ENCODE results near the gene ZNF407. TPM values are rescaled to one million over a fixed set of nuclear protein-coding genes. Genes with fewer than 3 reads are reported as not detected.

The ZNF407 gene
- total RNA-seq, 1 experiment from 2014 or later = 7.6 TPM

- POLR2A ChIA-PET = no interaction called here
- H3K4me1 ChIP-seq (ENCODE audit: control insufficient read depth in 1 of 2, insufficient read depth in 2 of 2, low read length in 2 of 2) = peaks cover 3 to 9% of the 10 kb centered on the region in 2 experiments; a peak in 3 of 4 replicates
- no peak overlapping the region for H2AFZ ChIP-seq (ENCODE audit: low read depth, low read length, poor library complexity, severe bottlenecking)
Measured at GRCh38 chr18:74892066-74892627, 294.5 kb downstream of the ZNF407 start.

GRCh38 chr18:74895686-74896085 lies 298.0 kb downstream of the ZNF407 start:
- H3K9me3 ChIP-seq (ENCODE audit: control insufficient read depth in 1 of 2, insufficient read depth in 1 of 2, low read depth in 1 of 2, low read length in 2 of 2) = no peaks in the 10 kb centered on the region
- no peak overlapping the region for H3K4me3 ChIP-seq (replicated peaks in 1 of 2; ENCODE audit: low read depth in 1 of 2, low read length in 2 of 2)
- H3K36me3 ChIP-seq (ENCODE audit: control insufficient read depth in 1 of 2, insufficient read depth in 2 of 2, low read length in 2 of 2) = no peaks in the 10 kb centered on the region
- no peaks in the 10 kb centered on the region for H3K79me2 ChIP-seq (ENCODE audit: insufficient read depth, low read length)
- 0 out of 2 replicates have a peak overlapping the region, but pooled peaks have one; percentile 24 for H3K4me2 ChIP-seq (ENCODE audit: low read length)
- intact Hi-C loops (cut with micrococcal nuclease) = loop anchor here (2.0 to 10.0 kb wide), 2 partner anchors 241 to 583 kb away; no protein-coding TSS in a partner anchor
- H2AFZ ChIP-seq (ENCODE audit: low read depth, low read length, poor library complexity, severe bottlenecking) = no peak overlapping the region
- H3K4me1 ChIP-seq (ENCODE audit: control insufficient read depth in 1 of 2, insufficient read depth in 2 of 2, low read length in 2 of 2) = peaks cover 3 to 9% of the 10 kb centered on the region in 2 experiments; a peak in 3 of 4 replicates
- H3K27ac ChIP-seq (ENCODE audit: low read depth, low read length) = no peak overlapping the region
- no TSS peak for BruUV-seq (replicated peaks)
- ChIA-PET RAD21 (ENCODE audit: low non-redundant PET in 1 of 2, low total read pairs in 2 of 2, uncharacterized antibody in 2 of 2, unreplicated experiment in 2 of 2) (no interaction called here), CTCF (interaction anchor here (1.5 kb wide), 1 partner anchor 24 kb away, joined by 3 read pairs; no protein-coding TSS in a partner anchor), POLR2A (no interaction called here)
- H3K9ac ChIP-seq (ENCODE audit: low read length) = no peak overlapping the region
- DNase-seq (ENCODE audit: low read depth, low spot score) (peak; percentile 6), ATAC-seq (peak; percentile 64)
- no peaks in the 10 kb centered on the region for H3K9me2 ChIP-seq (ENCODE audit: insufficient read depth)
- TF ChIP-seq TCF7L2 (IDR thresholded peaks at IDR 0.05; ENCODE audit: borderline replicate concordance, extremely low read depth, insufficient read depth, insufficient read length) (no peak), JUND (IDR thresholded peaks at IDR 0.05) (no peak), CBX3 (IDR thresholded peaks at IDR 0.05; ENCODE audit: low read depth) (no peak), ZFX (IDR thresholded peaks at IDR 0.05) (no peak), SRF (IDR thresholded peaks at IDR 0.05; ENCODE audit: low read depth) (no peak), POLR2AphosphoS5 (IDR thresholded peaks at IDR 0.05; ENCODE audit: low read depth, low read length) (no peak), EGR1 (IDR thresholded peaks at IDR 0.05; ENCODE audit: low read depth) (no peak), SIN3A (IDR thresholded peaks at IDR 0.05; ENCODE audit: low read depth) (no peak), ELF1 (IDR thresholded peaks at IDR 0.05; ENCODE audit: borderline replicate concordance, low read depth) (no peak), ZBTB33 (IDR thresholded peaks at IDR 0.05; ENCODE audit: extremely low read depth, insufficient replicate concordance, low read length) (no peak), EZH2phosphoT487 (IDR thresholded peaks at IDR 0.05; ENCODE audit: borderline replicate concordance) (no peak), EZH2 (IDR thresholded peaks at IDR 0.05) (no peak), REST (IDR thresholded peaks at IDR 0.05; ENCODE audit: low read depth) (no peak), ZNF274 (IDR thresholded peaks at IDR 0.05; ENCODE audit: low read depth, low read length) (no peak)
- no peaks in the 10 kb centered on the region for H4K20me1 ChIP-seq (ENCODE audit: insufficient read depth)
- H3K27me3 ChIP-seq (ENCODE audit: insufficient read depth, low read length) = no peaks in the 10 kb centered on the region

More at GRCh38 chr18:74892066-74892627, 294.5 kb downstream of the ZNF407 start:
- ChIA-PET RAD21 (ENCODE audit: low non-redundant PET in 1 of 2, low total read pairs in 2 of 2, uncharacterized antibody in 2 of 2, unreplicated experiment in 2 of 2) (no interaction called here), CTCF (no interaction called here)
- H3K9ac ChIP-seq (ENCODE audit: low read length) = no peak overlapping the region
- ATAC-seq = no peak
- H3K4me3 ChIP-seq (replicated peaks in 1 of 2; ENCODE audit: low read depth in 1 of 2, low read length in 2 of 2) = no peak overlapping the region
- no peak overlapping the region for H3K4me2 ChIP-seq (ENCODE audit: low read length)
- H3K9me2 ChIP-seq (ENCODE audit: insufficient read depth) = no peaks in the 10 kb centered on the region
- TF ChIP-seq POLR2AphosphoS5 (IDR thresholded peaks at IDR 0.05; ENCODE audit: low read depth, low read length) = no peak
- no peak overlapping the region for H3K27ac ChIP-seq (ENCODE audit: low read depth, low read length)
- H3K79me2 ChIP-seq (ENCODE audit: insufficient read depth, low read length) = no peaks in the 10 kb centered on the region
- H3K27me3 ChIP-seq (ENCODE audit: insufficient read depth, low read length) = no peaks in the 10 kb centered on the region
- intact Hi-C loops (cut with micrococcal nuclease) = loop anchor here (10.0 kb wide), 1 partner anchor 237 kb away; no protein-coding TSS in a partner anchor
- H3K36me3 ChIP-seq (ENCODE audit: control insufficient read depth in 1 of 2, insufficient read depth in 2 of 2, low read length in 2 of 2) = no peaks in the 10 kb centered on the region
- DNase-seq (ENCODE audit: low read depth, low spot score) = no peak
- H3K9me3 ChIP-seq (ENCODE audit: control insufficient read depth in 1 of 2, insufficient read depth in 1 of 2, low read depth in 1 of 2, low read length in 2 of 2) = no peaks in the 10 kb centered on the region
- H4K20me1 ChIP-seq (ENCODE audit: insufficient read depth) = no peaks in the 10 kb centered on the region
- BruUV-seq (replicated peaks) = no TSS peak
